GM12878 (cell line): ENCODE data around the gene RFWD3.

Source experiments
- STAT1 ChIP-seq: fragments of 450-650 bp; conservative IDR thresholded peaks from 2 replicates; pipeline ENCODE4 v1.6.1; 2014; ENCODE audit warnings: antibody characterized with exemption, mild to moderate bottlenecking
- SUZ12 ChIP-seq: fragments of 200-600 bp; sonication (generic); IDR thresholded peaks from one replicate; pipeline ENCODE4 v1.6.1; 2018; ENCODE audit warnings: antibody characterized with exemption, mild to moderate bottlenecking; ENCODE audit not compliant: unreplicated experiment

GRCh38 chr16:74623839-74624235 is 42.8 kb downstream of the RFWD3 start:
- no peak for TF ChIP-seq STAT1
- TF ChIP-seq SUZ12, result no peak
